Measurements from ENCODE around the gene SZT2.

DNA sequence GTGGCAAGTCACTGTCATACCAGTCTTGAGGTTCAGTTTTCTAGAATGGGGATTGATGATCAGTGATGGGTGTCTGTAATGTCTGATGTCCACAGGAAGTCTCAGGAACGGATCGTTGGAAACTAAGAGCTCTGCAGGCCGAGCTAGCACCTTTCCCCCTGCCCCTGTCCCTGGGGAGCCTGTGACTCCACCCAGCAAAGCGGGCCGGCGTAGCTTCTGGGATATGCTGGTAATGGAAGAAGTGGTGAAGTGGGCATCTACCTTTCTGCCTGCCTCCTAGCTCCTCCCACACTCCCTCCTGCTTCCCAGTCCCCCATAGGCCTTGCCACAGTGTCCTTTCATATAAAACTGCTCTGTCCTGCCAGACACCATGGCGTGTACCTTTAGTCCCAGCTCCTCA, 50.7 kb downstream of the SZT2 start:
- TF ChIP-seq, protein P1, sequence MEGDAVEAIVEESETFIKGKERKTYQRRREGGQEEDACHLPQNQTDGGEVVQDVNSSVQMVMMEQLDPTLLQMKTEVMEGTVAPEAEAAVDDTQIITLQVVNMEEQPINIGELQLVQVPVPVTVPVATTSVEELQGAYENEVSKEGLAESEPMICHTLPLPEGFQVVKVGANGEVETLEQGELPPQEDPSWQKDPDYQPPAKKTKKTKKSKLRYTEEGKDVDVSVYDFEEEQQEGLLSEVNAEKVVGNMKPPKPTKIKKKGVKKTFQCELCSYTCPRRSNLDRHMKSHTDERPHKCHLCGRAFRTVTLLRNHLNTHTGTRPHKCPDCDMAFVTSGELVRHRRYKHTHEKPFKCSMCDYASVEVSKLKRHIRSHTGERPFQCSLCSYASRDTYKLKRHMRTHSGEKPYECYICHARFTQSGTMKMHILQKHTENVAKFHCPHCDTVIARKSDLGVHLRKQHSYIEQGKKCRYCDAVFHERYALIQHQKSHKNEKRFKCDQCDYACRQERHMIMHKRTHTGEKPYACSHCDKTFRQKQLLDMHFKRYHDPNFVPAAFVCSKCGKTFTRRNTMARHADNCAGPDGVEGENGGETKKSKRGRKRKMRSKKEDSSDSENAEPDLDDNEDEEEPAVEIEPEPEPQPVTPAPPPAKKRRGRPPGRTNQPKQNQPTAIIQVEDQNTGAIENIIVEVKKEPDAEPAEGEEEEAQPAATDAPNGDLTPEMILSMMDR (conservative IDR thresholded peaks at IDR 0.05; ENCODE audit: low read depth, low read length): no peak
- no peak for TF ChIP-seq EZH2 (IDR thresholded peaks at IDR 0.05; ENCODE audit: borderline replicate concordance, low read depth, low read length, poor library complexity, severe bottlenecking)
